GF-D8 (cell line): Measurements from ENCODE around the gene CCL5.
"Not testable (repeated sequence)": the region's sequence is repeated elsewhere in the genome, so short reads cannot be mapped to it uniquely, and the experiment has no call there.

ENCODE experiments used
- DNase-seq: peaks from one replicate; lab custom pipeline; 2025; lab: John Stamatoyannopoulos, UW

CCL5 gene

GRCh38 chr17:35898283-35899070 lies 18.3 kb upstream of the CCL5 start:
- DNase-seq: peak; percentile 63

- not testable (repeated sequence) for DNase-seq
Observed at GRCh38 chr17:35897772-35898171, 17.6 kb upstream of the CCL5 start.

- DNase-seq: peak; percentile 81
Observed at GRCh38 chr17:35895636-35896587, 15.8 kb upstream of the CCL5 start.

- no peak for DNase-seq
Observed at GRCh38 chr17:35894206-35894605, 14.0 kb upstream of the CCL5 start.

DNA sequence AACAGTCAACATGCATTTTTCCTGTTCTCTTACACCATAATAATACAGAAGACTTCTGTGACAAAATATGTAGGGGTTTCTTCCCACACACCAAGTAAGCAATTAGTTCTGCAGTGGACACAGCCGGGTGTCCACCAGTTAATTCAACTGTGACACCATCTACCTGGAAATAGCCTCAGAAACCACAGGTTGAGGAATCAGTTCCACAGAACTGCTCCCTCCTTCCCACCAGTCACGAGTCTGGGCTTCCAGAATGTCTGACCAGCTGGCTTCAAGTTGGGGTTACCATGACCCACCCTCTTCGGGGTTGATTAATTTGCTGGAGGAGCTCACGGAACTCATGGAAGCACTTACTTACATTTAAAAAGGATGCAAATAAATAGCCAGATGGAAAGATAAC lies 13.6 kb upstream of the CCL5 start:
- DNase-seq: no peak

- no peak for DNase-seq
Observed at GRCh38 chr17:35892091-35893035, 12.2 kb upstream of the CCL5 start.

- DNase-seq: no peak
Observed at GRCh38 chr17:35891269-35891668, 11.1 kb upstream of the CCL5 start.

- DNase-seq: no peak
Observed at GRCh38 chr17:35890774-35891155, 10.6 kb upstream of the CCL5 start.

GRCh38 chr17:35889818-35890773 lies 9.9 kb upstream of the CCL5 start:
- no peak for DNase-seq

DNA sequence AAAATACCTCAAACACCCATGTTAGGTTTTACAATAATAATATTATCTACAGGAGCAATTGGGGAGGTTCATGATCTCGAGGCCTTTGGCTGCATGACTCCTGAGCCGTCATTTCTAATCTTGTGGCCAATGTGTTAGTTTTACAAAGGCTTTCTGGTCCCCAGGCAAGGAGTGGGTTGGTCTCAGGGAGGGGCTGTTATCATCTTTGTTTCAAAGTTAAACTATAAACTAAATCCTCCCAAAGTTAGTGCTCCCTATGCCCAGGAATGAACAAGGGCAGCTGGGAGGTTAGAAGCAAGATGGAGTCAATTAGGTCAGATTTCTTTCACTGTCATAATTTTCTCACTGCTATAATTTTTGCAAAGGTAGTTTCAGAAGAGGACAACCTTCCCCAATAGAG lies 9.1 kb upstream of the CCL5 start:
- DNase-seq: no peak

- DNase-seq: no peak
Observed at GRCh38 chr17:35878361-35878760, 1.8 kb downstream of the CCL5 start.

DNA sequence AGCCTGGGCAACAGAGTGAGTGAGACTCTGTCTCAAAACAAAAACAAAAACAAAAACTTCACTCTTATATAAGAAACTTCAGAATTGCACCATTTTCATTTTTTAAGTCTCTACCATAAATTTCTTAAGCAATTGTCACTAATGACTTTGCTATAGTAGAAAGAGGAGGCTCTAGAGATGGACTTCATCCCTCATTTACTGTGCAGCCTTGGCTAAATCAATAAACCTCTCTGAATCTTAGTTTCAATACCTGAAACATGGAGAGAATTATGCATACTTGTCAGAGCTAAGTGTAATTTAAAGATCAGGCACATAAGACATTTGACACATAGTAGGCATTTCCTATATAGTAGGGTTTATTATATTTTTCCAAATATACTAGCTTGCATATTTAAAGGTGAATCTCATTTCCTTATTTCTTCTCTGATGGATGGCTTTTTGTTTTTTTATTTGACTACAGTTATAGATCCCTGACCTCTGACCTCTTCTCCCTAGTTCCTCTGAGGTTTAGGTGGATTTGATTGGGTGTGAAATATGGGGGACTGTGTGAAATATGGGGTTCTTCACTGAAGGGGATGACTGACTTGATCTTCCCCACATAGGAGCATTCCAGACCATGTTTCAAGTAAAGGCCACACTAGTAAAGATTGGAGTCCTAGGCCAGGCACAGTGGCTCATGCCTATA lies 2.7 kb downstream of the CCL5 start:
- no peak for DNase-seq

GRCh38 chr17:35876534-35876933 lies 3.6 kb downstream of the CCL5 start:
- no peak for DNase-seq

GRCh38 chr17:35875800-35876139 lies 4.4 kb downstream of the CCL5 start:
- DNase-seq: no peak

DNA sequence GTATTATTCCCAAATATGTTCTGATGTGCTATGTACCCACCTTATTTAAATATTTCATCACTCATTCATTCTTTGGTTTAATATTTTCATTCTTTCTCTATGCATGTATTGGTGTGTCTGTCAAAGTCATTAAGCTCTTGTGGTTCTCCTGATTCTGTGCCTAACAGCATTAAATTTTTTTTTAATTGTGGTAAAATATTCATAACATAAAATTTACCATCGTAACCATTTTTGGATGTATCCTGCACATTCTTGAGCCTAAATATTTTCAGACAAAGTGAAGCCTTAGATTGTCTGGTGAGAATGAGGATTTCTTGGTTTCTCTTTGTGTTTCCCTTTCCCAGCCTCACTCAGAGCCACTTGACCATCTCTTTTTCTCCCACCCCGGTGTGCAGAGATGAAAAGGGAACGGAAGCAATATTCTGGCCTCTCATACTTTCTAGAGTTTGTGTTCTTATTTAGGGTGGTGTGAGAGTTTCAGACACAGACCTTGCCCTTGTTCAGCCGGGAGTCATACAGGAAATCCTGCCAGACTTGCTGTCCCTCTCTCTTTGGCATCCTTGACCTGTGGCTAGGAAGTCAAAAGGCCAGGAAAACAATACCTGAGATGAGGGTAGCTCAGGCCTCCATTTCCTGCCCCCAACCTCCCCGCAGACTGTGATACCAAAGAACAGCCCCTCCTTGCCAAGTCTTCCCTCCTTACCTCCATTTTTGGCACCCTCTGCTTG lies 4.9 kb downstream of the CCL5 start:
- DNase-seq: no peak

DNA sequence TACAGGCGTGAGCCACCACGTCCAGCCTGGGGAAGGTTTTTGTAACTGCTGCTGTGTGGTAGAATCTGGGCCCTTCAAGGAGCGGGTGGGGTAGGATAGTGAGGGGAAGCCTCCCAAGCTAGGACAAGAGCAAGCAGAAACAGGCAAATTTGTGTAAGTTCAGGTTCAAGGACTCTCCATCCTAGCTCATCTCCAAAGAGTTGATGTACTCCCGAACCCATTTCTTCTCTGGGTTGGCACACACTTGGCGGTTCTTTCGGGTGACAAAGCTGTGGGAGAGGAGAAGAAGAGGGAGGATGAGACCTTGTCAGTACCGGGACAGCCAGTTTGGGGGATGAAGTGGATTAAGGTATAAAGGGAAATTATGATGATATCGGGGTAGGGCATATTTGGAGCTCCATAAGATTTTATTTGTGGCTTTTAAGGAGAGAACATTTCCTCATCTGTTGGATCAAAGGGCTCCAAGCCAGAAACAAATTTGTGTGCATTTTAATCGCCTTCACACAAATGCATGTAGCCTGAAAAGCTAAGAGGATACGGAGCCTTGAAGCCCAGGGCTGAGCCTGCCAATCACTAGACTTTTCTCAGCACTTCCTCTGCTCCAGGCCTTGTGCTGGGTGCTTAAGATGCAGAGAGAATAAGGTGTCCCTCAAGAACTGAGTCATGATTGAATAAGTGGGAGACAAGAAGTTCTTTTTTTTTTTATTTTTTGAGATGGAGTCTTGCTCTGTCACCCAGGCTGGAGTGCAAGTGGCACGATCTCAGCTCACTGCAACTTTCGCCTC lies 7.8 kb downstream of the CCL5 start:
- no peak for DNase-seq

DNA sequence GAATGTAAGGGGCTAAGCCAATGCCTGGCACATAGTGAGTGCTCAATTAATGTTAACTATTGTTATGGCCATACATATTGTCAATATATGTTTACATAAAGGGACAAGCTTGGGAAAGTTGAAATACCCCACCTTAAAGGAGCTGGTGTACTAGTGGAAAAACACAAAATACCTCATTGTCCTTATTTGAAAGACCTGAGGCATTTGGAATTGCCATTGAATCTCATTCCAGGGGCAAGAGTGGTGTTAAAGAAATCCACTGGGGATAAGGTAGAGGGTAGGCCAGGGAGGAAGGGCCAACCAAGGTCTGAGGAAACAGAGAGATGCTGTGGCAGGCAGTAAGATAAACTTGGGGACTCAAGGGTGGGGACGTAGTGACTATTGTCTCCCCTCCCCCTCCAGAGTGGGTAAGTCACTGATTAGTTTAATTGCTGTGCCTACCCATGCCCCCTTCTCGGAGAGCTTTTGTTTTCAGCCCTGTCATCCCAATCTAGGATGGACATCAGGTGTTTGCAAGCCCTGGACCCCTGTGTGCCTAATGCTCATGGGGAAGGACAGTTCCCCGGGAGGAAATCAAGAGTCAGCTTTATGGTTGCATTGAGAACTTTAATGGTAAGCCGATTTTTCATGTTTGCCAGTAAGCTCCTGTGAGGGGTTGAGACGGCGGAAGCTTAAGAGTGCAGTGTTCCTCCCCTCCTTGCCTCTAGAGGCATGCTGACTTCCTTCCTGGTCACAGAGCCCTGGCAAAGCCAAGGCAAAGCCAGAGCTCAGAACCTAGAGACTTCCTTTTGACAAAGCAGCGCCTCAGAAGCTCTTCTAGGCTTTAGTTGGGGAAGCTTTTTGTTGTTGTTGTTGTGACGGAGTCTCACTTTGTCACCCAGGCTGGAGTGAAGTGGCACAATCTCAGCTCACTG lies 9.0 kb downstream of the CCL5 start:
- no peak for DNase-seq

- no peak for DNase-seq
Observed at GRCh38 chr17:35868737-35869136, 11.4 kb downstream of the CCL5 start, which contains the start of gene HEATR9. Gene HEATR9 (minus strand): TSS chr17:35868891. CDS start chr17:35868742, 149 bp downstream.
